Fibroblast of peridontal ligament (primary cell): ENCODE measurements around the gene CRYBA4.
"Not testable (repeated sequence)": the region's sequence is repeated elsewhere in the genome, so short reads cannot be mapped to it uniquely, and the experiment has no call there.

Experiments used
- DNase-seq: peaks from one replicate; pipeline ENCODE4 v3.0.0-alpha.2; 2010; ENCODE audit errors: extremely low read depth

CRYBA4 gene

DNA sequence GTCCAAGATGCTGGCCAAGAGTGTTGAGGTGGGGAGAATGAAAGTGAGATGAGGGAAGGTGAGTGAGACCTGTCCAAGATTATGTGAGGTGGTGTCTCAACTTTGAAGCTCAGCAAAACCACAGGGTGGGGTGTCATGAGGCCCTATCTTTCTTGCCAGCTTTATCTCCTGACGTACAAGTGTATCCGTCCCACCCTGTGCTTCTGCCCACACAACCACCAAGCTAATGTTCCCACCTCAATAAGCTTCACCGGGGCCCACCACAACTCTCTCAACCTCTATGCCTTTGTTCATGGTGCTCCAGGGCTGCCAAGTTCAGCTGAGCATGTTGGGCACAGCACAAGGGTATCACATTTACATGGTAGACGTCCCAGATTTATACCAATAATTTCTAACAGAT is 24.7 kb upstream of the CRYBA4 start:
- DNase-seq, result no peak

- DNase-seq, result no peak
Observed at GRCh38 chr22:26597480-26597879, 24.3 kb upstream of the CRYBA4 start.

GRCh38 chr22:26599505-26599904 is 22.3 kb upstream of the CRYBA4 start:
- no peak for DNase-seq

- DNase-seq, result no peak
Observed at GRCh38 chr22:26601726-26602125, 20.0 kb upstream of the CRYBA4 start.

GRCh38 chr22:26602127-26602526 is 19.6 kb upstream of the CRYBA4 start:
- DNase-seq, result no peak

DNA sequence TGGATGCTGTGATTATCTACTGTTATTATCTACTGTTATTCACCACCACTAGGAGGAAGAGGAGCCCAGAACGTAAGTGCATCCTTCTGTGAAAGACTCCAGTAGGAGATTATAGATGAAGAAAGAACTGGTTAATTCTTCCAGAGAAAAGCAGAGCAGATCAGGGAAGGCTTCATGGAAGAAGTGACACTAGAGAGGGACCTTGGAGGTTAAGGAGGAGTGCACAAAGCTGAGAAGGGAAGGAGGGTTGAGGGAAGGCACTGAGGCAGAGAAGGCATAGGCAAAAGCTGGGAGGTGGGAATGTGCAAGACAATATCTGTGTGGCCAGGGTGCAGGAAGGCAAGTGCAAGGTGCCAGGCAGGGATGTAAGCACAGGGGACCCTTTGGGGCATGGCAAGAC is 17.4 kb upstream of the CRYBA4 start:
- no peak for DNase-seq

- peak; percentile 65 for DNase-seq
Observed at GRCh38 chr22:26606611-26607010, 15.2 kb upstream of the CRYBA4 start.

DNA sequence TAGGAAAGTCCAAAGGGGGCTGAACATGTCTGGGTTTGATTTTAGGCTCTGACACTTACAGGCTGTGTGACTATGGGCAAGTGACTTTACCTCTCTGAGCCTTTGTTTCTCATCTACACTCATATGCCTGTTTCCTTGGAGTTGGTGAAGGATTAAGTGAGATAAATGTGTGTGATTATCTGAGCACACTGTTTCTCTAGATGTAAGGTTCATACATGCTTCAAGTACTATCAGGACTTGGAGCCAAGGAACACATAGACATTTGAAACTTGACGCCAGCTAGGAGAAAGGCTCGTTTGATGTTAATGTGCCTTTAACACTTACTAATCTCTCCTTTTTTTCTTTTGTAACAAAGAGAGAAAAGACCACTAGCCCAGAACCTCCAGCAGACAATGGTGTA is 13.6 kb upstream of the CRYBA4 start:
- DNase-seq, result no peak

DNA sequence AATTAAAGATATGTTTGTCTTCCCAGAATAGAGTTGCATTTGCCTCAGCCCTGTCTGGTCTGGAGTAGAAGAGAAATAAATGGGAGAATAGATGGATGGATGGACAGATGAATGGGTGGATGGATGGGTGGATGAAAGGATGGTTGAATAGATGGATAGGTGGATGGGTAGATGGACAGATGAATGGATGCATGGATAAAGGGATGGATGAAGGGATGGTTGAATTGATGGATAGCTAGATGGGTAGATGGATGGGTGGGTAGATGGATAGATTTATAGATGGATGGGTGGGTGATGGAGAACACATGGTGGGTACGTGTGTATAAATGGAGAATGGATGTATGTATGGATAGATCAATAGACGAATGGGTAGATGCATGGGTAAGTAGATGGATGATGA is 12.5 kb upstream of the CRYBA4 start:
- DNase-seq, result no peak

- peak; percentile 95 for DNase-seq
Observed at GRCh38 chr22:26610072-26610958, 11.4 kb upstream of the CRYBA4 start.

GRCh38 chr22:26610996-26611395 is 10.8 kb upstream of the CRYBA4 start:
- no peak for DNase-seq

- DNase-seq, result no peak
Observed at GRCh38 chr22:26612652-26613051, 9.1 kb upstream of the CRYBA4 start.

DNA sequence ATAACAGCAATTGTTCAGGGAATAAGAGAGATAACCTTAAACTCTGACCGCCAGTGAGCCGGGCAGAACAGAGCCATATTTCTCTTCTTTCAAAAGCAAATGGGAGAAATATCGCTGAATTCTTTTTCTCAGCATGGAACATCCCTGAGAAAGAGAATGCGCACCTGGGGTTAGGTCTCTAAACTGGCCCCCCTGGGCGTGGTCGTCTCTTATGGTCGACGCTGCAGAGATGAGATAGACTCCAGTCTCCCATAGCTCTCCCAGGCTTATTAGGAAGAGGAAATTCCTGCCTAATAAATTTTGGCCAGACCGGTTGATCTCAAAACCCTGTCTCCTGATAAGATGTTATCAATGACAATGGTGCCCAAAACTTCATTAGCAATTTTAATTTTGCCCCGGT is 8.0 kb upstream of the CRYBA4 start:
- DNase-seq, result not testable (repeated sequence)

DNA sequence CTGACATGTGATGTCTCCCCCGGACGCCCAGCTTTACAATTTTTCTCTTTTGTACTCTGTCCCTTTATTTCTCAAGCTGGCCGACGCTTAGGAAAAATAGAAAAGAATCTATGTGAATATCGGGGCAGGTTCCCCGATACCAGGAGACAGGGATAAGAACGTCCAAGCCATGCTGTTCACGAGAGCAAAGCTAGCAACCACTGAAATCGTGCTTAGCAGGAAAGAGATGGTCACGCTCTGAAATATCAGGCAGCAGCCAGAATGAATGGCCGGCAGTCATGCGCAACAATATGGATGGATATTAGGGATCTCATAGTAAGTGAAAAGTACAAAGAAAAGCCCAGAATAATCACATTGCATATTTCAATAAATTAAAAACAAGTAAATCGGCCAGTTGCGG is 7.4 kb upstream of the CRYBA4 start:
- no peak for DNase-seq

DNA sequence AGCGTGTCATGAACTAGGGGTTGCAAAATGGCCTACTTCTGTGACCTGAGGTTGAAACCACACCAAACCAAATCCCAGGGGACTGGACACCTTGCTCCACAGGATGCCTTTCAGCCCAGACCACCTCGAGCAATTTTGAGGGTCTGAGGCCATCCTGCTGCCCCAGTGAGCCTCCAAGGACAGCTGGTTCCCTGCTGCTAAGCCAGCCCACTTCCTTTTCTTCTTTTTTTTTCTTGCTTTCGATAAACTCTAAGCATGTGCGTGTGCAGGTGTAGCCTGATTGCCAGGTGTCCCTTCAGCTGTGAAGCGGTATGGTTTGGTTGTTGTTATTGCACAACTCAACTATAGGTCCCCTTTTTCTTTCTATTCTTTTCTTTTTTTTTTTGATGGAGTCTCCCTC is 6.6 kb upstream of the CRYBA4 start:
- no peak for DNase-seq

DNA sequence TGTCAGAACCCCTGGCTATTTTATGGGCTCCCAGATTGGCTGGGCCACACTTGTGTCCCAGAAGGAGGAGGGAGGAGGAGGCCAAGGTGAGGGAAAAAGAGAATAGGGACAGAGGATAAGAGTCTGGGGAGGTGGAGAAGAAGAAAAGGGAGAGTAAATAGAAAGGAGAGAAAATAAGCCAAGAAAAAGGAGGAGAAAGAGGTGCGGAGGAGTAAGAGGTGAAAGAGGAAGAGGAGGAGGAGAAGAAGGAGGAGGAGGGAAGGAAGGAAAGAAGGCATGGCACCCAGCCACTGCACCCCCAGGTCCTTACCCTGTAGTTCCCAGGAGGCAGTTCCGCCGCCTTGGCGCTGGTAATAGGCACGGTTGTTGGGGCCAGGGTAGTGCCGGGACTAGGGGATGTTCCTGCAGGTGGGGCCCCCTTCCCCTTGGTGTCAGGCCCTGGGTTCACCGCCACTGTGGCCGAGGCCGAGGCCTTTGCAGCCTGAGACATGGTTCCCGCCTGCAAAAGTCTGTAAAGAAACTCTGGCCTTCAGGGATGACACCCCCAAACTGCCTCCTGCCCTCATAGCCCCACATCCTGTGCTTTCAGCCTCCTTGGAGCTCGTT is 5.8 kb upstream of the CRYBA4 start:
- no peak for DNase-seq

DNA sequence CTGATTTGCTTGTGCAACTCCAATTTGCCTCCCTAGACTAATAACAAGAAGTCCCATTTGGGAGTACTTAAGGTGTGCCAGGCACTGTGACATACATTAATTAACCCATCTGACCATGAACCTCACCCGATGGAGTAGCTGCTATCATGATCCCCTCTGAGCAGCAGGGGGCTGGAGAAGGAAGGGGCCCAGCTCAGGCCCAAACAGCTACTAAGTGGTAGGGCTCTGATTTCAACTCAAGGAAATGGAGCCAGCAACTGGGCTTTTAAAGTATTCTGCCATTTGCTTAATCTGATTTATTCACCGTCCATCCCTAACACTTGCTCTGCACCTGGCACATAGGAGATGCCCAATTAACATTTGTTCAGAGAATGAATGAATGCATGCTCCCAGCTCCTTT is 5.1 kb upstream of the CRYBA4 start:
- DNase-seq, result no peak

DNA sequence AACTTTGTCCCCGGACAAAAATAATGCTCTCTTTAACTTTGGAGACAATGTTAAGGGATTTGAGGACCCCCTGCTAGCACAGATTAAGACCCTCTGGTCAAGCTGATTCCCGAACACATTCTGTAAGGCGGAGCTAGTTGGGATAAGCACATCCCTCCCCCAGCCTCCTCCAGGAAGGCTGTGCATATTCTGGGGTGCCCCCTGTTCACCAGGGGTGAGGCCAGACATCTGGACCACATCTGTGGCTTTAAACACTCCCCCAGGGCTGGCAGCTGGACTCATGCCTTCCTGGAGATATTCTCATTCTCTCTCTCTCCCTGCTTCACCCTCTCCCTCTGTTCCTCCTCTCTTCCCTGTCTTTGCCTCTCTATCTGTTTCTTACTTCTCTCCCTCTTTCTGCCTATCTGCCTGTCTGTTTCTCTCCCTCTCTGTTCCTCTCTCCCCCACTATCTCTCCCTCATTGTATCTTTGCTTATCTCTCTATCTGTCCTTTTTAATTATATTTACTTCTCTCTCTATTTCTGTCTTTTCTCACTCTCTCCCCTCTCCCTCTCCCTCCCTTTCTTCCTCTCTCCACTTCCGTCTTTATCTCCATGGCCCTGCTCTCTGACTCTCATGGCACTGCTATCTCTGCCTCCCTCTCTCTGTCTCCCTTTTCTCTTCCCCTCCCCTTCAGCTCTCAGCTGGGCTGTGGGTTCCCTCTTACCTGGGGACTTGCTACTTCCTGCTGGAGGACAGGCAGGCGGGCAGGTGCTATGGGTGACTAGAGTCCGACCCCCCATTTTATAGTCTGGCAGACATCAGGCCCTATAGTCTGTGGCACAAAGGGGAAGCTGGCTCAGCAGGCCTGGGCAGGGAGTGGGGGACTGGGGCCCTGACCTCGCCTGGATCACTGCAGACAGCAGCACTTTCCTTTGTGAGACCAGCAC is 4.2 kb upstream of the CRYBA4 start, which contains the start of gene CRYBB1:
CRYBB1 (minus strand) TSS at position 757 of the 929 bp plus-strand sequence. CDS start 1,708 bp downstream, outside the sequence.
- DNase-seq, result peak; percentile 44

DNA sequence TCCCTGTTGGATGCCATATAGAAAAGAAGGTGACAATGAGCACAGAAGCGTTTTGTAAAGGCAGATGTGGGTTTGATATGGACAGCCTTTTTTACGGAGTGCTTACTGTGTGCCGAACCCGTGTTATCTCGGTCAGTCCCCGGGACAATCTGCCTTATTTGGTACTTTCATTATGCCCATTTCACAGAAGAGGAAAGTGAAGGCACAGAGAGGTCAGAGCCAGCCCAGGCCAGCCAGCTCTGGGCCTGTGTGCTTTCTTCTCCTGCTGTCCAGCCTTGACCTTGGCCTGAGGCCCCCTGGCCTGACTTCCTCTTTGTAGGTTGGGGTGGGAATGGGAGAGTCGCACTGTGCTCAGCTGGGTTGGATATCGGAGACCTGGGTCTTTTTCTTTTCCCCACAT is 3.3 kb upstream of the CRYBA4 start:
- no peak for DNase-seq

DNA sequence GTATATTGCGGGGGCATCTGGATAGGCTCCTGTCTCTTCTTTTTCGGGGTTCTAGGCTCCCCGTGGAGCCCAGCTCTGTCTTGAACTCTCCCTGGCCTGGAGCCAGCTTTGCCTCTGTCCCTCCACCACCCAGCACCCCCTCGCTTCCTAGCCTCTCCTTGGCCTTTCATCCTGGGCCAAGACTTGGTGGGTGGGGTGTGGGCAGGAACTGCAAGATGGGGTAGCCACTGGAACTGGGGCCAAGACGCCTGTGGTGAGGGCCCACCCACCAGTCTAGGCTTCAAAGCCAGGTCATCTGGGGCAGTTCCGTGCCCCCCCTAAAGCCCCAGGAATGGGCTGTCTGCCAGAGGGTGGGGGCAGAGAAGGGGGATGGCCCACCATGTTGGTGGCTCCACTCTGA is 2.3 kb upstream of the CRYBA4 start:
- DNase-seq, result no peak

DNA sequence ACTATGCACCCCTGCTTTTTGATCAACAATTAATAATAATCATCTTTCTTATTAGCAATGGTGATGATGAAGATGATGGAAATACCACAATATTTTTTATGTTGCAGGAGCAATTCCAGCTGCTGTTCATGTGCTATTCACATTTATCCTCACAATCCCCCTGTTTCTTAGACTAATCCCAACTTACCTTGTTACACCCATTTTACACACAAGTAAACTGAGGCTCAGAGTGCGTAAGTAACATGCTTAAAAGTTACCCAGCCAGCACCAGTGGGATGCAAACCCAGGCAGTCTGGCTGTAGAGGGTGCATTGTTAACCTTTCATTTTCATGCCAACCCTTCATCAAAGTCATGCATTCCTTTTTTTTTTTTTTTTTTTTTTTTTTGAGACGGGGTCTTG is 1.6 kb upstream of the CRYBA4 start:
- DNase-seq, result no peak

- DNase-seq, result no peak
Observed at GRCh38 chr22:26623984-26624383, 2.2 kb downstream of the CRYBA4 start.
